ENCODE data around the gene PRKAR1B. TPM values are rescaled to one million over a fixed set of nuclear protein-coding genes. Genes with fewer than 3 reads are reported as not detected.

PRKAR1B gene
- total RNA-seq, 1 experiment from 2014 or later = 62.0 TPM

- ChIA-PET CTCF (no interaction called here), POLR2A (no interaction called here)
- H3K36me3 ChIP-seq (ENCODE audit: control insufficient read depth, insufficient read depth, low read length) = no peaks in the 10 kb centered on the region
- TF ChIP-seq SIN3A (IDR thresholded peaks at IDR 0.05; ENCODE audit: borderline replicate concordance, insufficient read depth, low read depth, low read length) (no peak), CTCF (IDR thresholded peaks at IDR 0.05) (no peak), TCF7L2 (IDR thresholded peaks at IDR 0.05; ENCODE audit: low read depth, low read length) (no peak)
- in situ Hi-C loops (cut with HindIII; ENCODE audit: low pct_unique_long_range_greater_than_20kb, low sequenced_read_pairs) (loop anchor here (10.0 kb wide), 1 partner anchor 165 kb away; no protein-coding TSS in a partner anchor), intact Hi-C loops (cut with micrococcal nuclease; ENCODE audit: unreplicated experiment) (no loop called here)
- no peak for DNase-seq (ENCODE audit: low read depth, low spot score)
- BruUV-seq (replicated peaks) = no TSS peak
- H3K4me3 ChIP-seq (ENCODE audit: low read depth in 2 of 2, low read length in 2 of 2) = no peak overlapping the region
- H3K27me3 ChIP-seq (ENCODE audit: control insufficient read depth, insufficient read depth, low read length) = no peaks in the 10 kb centered on the region
- H3K27ac ChIP-seq (ENCODE audit: low read length) = no peak overlapping the region
- H3K9me3 ChIP-seq (ENCODE audit: control insufficient read depth, insufficient read depth, low read depth, low read length) = no peaks in the 10 kb centered on the region
- H3K4me1 ChIP-seq (ENCODE audit: control insufficient read depth, insufficient read depth, low read length) = no peaks in the 10 kb centered on the region; the same call in 1 of the 2 replicates
- no peak for ATAC-seq
Measured at GRCh38 chr7:499853-500485, 227.1 kb downstream of the PRKAR1B start.

Other genes starting within 250 kb of the PRKAR1B start
- gene PDGFA, start 207.4 kb downstream of the PRKAR1B start, total RNA-seq (2021; ENCODE audit: unreplicated experiment) = 18.5 TPM
- gene DNAAF5, start 582 bp downstream of the PRKAR1B start, total RNA-seq (2021; ENCODE audit: unreplicated experiment) = 79.5 TPM
- gene SUN1, start 105.2 kb upstream of the PRKAR1B start, total RNA-seq (2021; ENCODE audit: unreplicated experiment) = 244 TPM
- 90.9 TPM for gene GET4, start 149.3 kb upstream of the PRKAR1B start, total RNA-seq (2021; ENCODE audit: unreplicated experiment)
- gene ADAP1, start 227.4 kb upstream of the PRKAR1B start, total RNA-seq (2021; ENCODE audit: unreplicated experiment) = 3.1 TPM
- gene COX19, start 248.3 kb upstream of the PRKAR1B start, total RNA-seq (2021; ENCODE audit: unreplicated experiment) = 14.4 TPM